ENCODE data around the gene TBX4. TPM values are rescaled to one million over a fixed set of nuclear protein-coding genes. Genes with fewer than 3 reads are reported as not detected.

The TBX4 gene
- total RNA-seq, 4 donors from 2014 or later, result not detected

DNA sequence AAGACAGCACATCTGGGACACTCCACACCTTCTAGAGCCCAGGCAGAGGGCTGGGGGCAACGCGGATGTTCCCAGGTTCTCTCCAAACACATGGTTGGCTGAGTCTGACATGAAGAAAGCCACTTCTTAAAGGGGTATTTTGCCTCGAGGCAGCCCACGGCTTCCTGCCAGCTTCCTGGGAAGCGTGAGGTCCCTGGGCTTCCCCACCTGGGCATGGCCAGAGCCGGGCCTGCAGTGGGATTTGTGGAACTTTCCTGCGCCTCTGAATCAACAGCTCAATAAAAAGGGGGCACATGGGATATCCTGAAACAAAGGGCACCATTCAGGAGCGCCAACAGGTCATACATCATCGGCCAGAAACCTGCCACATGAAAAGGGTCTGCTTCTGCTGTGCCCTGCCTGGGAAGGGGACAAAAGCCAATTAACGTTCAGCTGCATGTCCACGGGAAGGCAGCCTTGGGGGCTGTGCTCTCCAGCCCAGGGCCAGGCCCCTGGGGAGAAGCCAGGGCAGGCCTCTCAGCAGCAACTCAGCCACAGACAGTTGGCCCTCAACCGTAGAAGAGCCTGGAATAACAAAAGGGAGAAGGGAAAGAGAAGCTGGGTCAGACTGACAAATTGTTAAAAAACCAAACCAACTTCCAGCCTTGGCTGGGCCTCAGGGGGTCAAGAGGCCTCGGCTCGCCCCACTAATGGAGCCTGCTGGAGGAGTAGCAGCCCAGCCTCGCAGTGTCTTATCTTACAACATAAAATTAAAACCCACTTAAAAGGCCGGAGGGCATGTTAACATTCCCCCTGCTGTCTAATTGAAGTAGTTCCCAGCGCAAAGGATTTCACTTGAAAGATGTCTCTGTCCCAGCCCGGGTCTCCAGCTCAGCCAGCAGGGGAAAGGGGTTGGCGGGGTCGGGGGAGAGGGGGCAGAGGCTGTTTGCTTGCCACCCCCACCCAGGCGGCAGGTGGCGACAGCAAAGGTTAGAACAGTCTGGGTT is 34.2 kb downstream of the TBX4 start:
- TF ChIP-seq, protein P1, sequence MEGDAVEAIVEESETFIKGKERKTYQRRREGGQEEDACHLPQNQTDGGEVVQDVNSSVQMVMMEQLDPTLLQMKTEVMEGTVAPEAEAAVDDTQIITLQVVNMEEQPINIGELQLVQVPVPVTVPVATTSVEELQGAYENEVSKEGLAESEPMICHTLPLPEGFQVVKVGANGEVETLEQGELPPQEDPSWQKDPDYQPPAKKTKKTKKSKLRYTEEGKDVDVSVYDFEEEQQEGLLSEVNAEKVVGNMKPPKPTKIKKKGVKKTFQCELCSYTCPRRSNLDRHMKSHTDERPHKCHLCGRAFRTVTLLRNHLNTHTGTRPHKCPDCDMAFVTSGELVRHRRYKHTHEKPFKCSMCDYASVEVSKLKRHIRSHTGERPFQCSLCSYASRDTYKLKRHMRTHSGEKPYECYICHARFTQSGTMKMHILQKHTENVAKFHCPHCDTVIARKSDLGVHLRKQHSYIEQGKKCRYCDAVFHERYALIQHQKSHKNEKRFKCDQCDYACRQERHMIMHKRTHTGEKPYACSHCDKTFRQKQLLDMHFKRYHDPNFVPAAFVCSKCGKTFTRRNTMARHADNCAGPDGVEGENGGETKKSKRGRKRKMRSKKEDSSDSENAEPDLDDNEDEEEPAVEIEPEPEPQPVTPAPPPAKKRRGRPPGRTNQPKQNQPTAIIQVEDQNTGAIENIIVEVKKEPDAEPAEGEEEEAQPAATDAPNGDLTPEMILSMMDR (IDR thresholded peaks at IDR 0.05), result no peak
- no peak for TF ChIP-seq POLR2A (IDR thresholded peaks at IDR 0.05)
- no peak for DNase-seq
- Histone ChIP-seq H3K9me3 (no peaks in the 10 kb centered on the region), H3K27me3 (no peaks in the 10 kb centered on the region), H3K4me1 (peaks cover 0 to 11% (median 0%) of the 10 kb centered on the region in 4 donors), H3K4me3 (no peak overlapping the region), H3K27ac (no peak overlapping the region), H3K36me3 (no peaks in the 10 kb centered on the region)

DNA sequence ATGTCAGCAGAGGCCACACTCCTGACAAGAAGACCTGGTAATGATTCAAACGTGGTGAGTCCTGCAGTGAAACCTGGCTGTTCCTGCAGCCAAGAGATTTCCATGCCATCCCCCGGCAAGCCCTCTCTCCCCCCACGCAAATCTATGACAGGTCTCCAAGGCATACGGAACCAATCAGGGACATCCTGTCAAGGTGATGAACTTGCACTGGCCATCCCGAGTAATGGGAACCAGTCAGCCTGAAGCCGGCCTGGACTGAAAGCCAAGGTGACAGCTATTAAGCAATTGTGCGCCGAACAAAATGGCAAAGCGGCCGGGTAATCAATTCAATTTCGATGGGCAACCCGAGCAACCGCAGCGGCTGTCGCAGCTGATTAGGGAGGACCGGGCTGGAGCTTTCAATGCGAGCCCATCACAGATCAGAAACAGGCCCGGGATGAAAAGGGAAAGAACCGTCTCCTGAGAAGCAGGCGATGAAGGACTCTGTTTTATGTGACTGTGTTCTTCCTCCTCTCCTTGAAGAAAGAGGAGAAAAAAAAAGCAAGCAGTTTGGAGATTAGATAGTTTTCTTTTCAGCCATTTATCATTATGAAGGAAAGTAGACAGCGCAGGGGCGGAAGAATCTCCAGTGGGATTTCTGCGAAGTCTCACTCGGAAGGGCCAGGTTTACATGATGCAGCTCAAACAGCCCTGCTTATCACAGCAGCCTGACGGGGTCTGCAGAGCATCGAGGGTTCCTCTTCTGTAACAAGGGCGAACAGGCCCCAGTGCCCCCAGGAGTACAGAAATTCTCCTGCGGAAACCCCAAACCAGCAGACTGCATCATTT is 35.2 kb downstream of the TBX4 start:
- no peak overlapping the region for H3K27ac ChIP-seq
- DNase-seq, result no peak

DNA sequence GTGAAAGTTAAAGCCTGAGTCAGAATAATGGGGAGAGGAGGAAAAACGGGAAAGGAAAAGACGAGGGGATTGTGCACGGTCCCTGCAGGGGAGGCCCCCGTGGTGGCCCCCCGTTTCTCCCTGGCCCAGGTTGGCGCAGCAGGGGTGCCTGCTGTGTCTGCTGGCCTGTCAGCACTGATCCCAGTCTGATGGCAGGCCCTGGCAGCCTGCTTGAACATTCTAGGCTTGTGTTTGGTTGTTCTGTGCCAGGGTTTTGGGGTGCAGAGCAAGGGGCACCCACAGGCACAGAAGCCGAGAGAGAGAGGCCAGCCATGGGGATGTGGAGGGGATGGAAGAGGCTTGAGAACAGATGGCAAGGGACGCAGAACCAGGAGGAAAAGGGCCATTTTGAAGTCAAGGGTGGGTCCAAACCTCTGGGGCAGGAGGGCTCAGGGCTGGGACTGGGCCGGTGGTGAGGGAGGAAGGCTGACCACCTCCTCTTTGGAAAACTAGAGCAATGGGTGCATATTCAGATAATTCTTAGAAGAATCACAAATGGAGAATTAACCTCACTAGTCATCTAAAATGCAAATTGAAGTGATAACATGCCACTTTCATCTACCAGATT is 35.9 kb downstream of the TBX4 start:
- DNase-seq, result no peak
- Histone ChIP-seq H3K36me3 (no peaks in the 10 kb centered on the region), H3K27me3 (no peaks in the 10 kb centered on the region), H3K9me3 (no peaks in the 10 kb centered on the region), H3K4me1 (peaks cover 0 to 11% (median 0%) of the 10 kb centered on the region in 4 donors), H3K27ac (no peak overlapping the region), H3K4me3 (no peak overlapping the region)
- TF ChIP-seq, protein P1 (IDR thresholded peaks at IDR 0.05), result no peak
- TF ChIP-seq POLR2A (IDR thresholded peaks at IDR 0.05), result no peak

More for the DNA sequence above, 35.2 kb downstream of the TBX4 start:
- no peak for TF ChIP-seq POLR2A (IDR thresholded peaks at IDR 0.05)
- TF ChIP-seq, protein P1 (IDR thresholded peaks at IDR 0.05), result no peak
- H3K4me3 ChIP-seq, result no peak overlapping the region
- H3K27me3 ChIP-seq, result no peaks in the 10 kb centered on the region
- peaks cover 0 to 11% (median 0%) of the 10 kb centered on the region in 4 donors for H3K4me1 ChIP-seq
- H3K9me3 ChIP-seq, result no peaks in the 10 kb centered on the region
- H3K36me3 ChIP-seq, result no peaks in the 10 kb centered on the region

DNA sequence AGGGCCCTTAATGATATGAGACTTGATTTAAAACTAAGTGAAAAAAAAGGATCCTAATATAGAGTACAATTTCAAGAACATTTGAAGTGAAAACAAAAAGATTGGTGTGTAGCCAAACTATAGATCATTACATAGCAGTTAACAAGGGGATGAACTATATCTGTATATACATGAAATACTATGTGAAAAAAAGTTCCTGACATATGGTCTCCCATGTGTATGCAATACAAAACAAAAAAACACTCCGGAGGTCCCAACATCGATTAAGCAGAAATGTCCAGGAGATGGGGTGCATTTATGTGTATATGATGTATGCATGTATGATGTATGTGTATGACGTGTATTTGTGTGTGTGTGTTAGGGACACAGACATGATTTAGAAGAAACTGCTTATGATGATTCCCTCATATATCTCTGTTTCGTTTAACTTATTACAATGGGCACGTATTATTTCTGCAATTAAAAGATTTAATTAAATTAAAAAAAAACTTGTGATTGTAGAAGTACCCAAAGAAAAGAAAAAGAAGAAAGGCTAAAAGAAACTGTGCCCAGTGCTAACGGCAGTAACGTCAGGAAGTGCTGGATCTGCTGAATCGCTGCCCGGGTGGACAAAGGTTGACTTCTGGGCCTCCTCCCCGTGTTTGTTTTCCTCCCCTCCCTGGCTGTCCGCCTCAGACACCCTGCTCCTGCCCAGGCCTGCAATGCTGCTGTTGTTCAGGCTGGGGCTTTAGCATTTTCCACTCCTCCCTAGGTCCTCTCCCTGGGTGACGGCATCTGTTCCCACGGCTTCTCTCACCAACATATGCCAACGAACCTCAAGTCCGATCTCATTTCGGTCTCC is 36.9 kb downstream of the TBX4 start:
- H3K9me3 ChIP-seq, result no peaks in the 10 kb centered on the region
- peaks cover 0 to 11% (median 0%) of the 10 kb centered on the region in 4 donors for H3K4me1 ChIP-seq
- H3K27ac ChIP-seq, result no peak overlapping the region

More for the DNA sequence above, 36.9 kb downstream of the TBX4 start:
- TF ChIP-seq, protein P1 (IDR thresholded peaks at IDR 0.05), result no peak
- no peak for TF ChIP-seq POLR2A (IDR thresholded peaks at IDR 0.05)
- H3K36me3 ChIP-seq, result no peaks in the 10 kb centered on the region
- DNase-seq, result peak in 2 of 3 donors; percentile 78 to 79
- H3K27me3 ChIP-seq, result no peaks in the 10 kb centered on the region
- no peak overlapping the region for H3K4me3 ChIP-seq

Measured in Peyer's patch (tissue), 4 donors.